Measurements from ENCODE around the gene MSH5.

MSH5 gene

GRCh38 chr6:31713465-31713864 is 26.3 kb upstream of the MSH5 start:
- DNase-seq (ENCODE audit: low read depth in 3 of 3), result no peak

GRCh38 chr6:31713991-31714684 is 25.7 kb upstream of the MSH5 start:
- DNase-seq (ENCODE audit: low read depth in 3 of 3), result no peak

GRCh38 chr6:31715022-31715958 is 24.5 kb upstream of the MSH5 start, which contains the start of gene LY6G6D:
LY6G6D (plus strand) TSS chr6:31715348; CDS start chr6:31715356, 8 bp downstream.
- DNase-seq (ENCODE audit: low read depth in 3 of 3), result no peak

- DNase-seq (ENCODE audit: low read depth in 3 of 3), result no peak
These were observed 22.1 kb upstream of the MSH5 start for GRCh38 chr6:31717499-31718222.

- DNase-seq (ENCODE audit: low read depth in 3 of 3), result no peak
These were observed 21.5 kb upstream of the MSH5 start for GRCh38 chr6:31718265-31718664.

GRCh38 chr6:31719001-31719400 is 20.8 kb upstream of the MSH5 start:
- no peak for DNase-seq (ENCODE audit: low read depth in 3 of 3)

GRCh38 chr6:31720196-31720770 is 19.5 kb upstream of the MSH5 start:
- DNase-seq (ENCODE audit: low read depth in 3 of 3), result no peak

GRCh38 chr6:31721351-31722020 is 18.3 kb upstream of the MSH5 start, which contains the start of gene LY6G6C:
LY6G6C (minus strand) TSS chr6:31721746; CDS start chr6:31721679, 67 bp downstream.
- DNase-seq (ENCODE audit: low read depth in 3 of 3), result no peak

GRCh38 chr6:31722173-31722572 is 17.6 kb upstream of the MSH5 start:
- no peak for DNase-seq (ENCODE audit: low read depth in 3 of 3)

GRCh38 chr6:31723245-31723979 is 16.4 kb upstream of the MSH5 start, which contains the start of gene MPIG6B:
MPIG6B (plus strand) TSS chr6:31723373; CDS start chr6:31723384, 11 bp downstream.
- no peak for DNase-seq (ENCODE audit: low read depth in 3 of 3)

GRCh38 chr6:31723980-31724691 is 15.7 kb upstream of the MSH5 start:
- DNase-seq (ENCODE audit: low read depth in 3 of 3), result no peak

- DNase-seq (ENCODE audit: low read depth in 3 of 3), result no peak
These were observed 14.1 kb upstream of the MSH5 start for GRCh38 chr6:31725502-31726350.

GRCh38 chr6:31727034-31727716 is 12.6 kb upstream of the MSH5 start:
- no peak for DNase-seq (ENCODE audit: low read depth in 3 of 3)

- no peak for DNase-seq (ENCODE audit: low read depth in 3 of 3)
These were observed 11.8 kb upstream of the MSH5 start for GRCh38 chr6:31727717-31728671.

- DNase-seq (ENCODE audit: low read depth in 3 of 3), result no peak
These were observed 10.9 kb upstream of the MSH5 start, which contains the start of gene DDAH2 for GRCh38 chr6:31728767-31729514. DDAH2 (minus strand) TSS chr6:31729299; CDS start chr6:31729161, 138 bp downstream.

GRCh38 chr6:31729515-31729978 is 10.3 kb upstream of the MSH5 start:
- peak; percentile 63 to 68 (median 66) for DNase-seq (ENCODE audit: low read depth in 3 of 3)

All from stimulated activated CD4-positive, alpha-beta T cell treated with anti-CD3 and anti-CD28 coated beads, TNF-alpha, amount 100 ng/mL, for 4 hours (primary cell).